ENCODE data around the gene CAMSAP1. TPM values are rescaled to one million over a fixed set of nuclear protein-coding genes. Genes with fewer than 3 reads are reported as not detected.

The CAMSAP1 gene
- total RNA-seq, 1 donor from 2014 or later = 34.8 TPM

- TF ChIP-seq CTCF (IDR thresholded peaks at IDR 0.05; ENCODE audit: insufficient read depth, low read depth, low read length) (no peak), EZH2 (IDR thresholded peaks at IDR 0.05; ENCODE audit: insufficient read depth, low read length) (no peak)
- Histone ChIP-seq H3K4me2 (ENCODE audit: low read length) (no peak overlapping the region), H3K36me3 (ENCODE audit: insufficient read depth, low read length) (no peaks in the 10 kb centered on the region), H3K4me1 (ENCODE audit: insufficient read depth, low read length) (no peaks in the 10 kb centered on the region), H3K27me3 (ENCODE audit: insufficient read depth, low read length) (no peaks in the 10 kb centered on the region), H3K4me3 (ENCODE audit: insufficient read depth, low read depth, low read length) (no peak overlapping the region), H2AFZ (ENCODE audit: low read depth, low read length) (no peak overlapping the region), H3K9ac (ENCODE audit: low read length) (no peak overlapping the region), H3K79me2 (ENCODE audit: insufficient read depth, low read length) (no peaks in the 10 kb centered on the region), H4K20me1 (ENCODE audit: insufficient read depth, low read length) (peaks cover 4% of the 10 kb centered on the region), H3K27ac (ENCODE audit: low read depth, low read length) (no peak overlapping the region), H3K9me3 (ENCODE audit: insufficient read depth, low read depth, low read length) (no peaks in the 10 kb centered on the region)
- H3K36me3 Mint-ChIP-seq (ENCODE audit: low read depth, unreplicated experiment) = no peaks in the 10 kb centered on the region
- DNase-seq (ENCODE audit: low read depth) (no peak), FAIRE-seq (no peak)
- H3K4me1 Mint-ChIP-seq (ENCODE audit: low read depth, unreplicated experiment) = peaks cover 1% of the 10 kb centered on the region
- no peak overlapping the region for H3K4me3 Mint-ChIP-seq (ENCODE audit: unreplicated experiment)
- peaks cover 25% of the 10 kb centered on the region for H3K27me3 Mint-ChIP-seq (ENCODE audit: low read depth, unreplicated experiment)
- peaks cover 2% of the 10 kb centered on the region for H3K9me3 Mint-ChIP-seq (ENCODE audit: unreplicated experiment)
- no peak overlapping the region for H3K27ac Mint-ChIP-seq (ENCODE audit: unreplicated experiment)
Measured at GRCh38 chr9:135796784-135797485, 110.4 kb downstream of the CAMSAP1 start.

DNA sequence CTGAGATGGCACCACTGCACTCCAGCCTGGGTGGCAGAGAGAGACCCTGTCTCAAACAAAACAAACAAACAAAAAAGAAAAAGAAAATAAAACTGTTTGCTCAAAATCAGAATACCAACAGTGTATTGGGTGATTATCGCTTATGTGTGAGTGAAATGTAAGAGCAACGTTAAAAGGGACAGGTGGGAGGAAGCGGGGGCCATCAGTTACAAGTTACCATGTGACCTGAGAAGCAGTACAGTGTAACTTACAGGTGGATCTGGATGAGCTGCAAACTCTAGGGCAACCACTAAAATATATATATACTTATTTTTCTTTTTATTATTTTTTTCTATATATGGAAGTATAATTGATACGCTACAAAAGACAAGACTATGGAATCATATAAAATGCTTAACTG is 112.0 kb downstream of the CAMSAP1 start:
- FAIRE-seq = no peak
- no peak overlapping the region for H3K4me3 Mint-ChIP-seq (ENCODE audit: unreplicated experiment)

More for the DNA sequence above, 112.0 kb downstream of the CAMSAP1 start:
- no peaks in the 10 kb centered on the region for H3K27me3 ChIP-seq (ENCODE audit: insufficient read depth, low read length)
- peaks cover 30% of the 10 kb centered on the region for H3K27me3 Mint-ChIP-seq (ENCODE audit: low read depth, unreplicated experiment)
- no peak overlapping the region for H3K4me3 ChIP-seq (ENCODE audit: insufficient read depth, low read depth, low read length)
- H3K36me3 Mint-ChIP-seq (ENCODE audit: low read depth, unreplicated experiment) = no peaks in the 10 kb centered on the region
- no peaks in the 10 kb centered on the region for H3K36me3 ChIP-seq (ENCODE audit: insufficient read depth, low read length)
- no peaks in the 10 kb centered on the region for H3K4me1 ChIP-seq (ENCODE audit: insufficient read depth, low read length)
- peaks cover 2% of the 10 kb centered on the region for H3K9me3 Mint-ChIP-seq (ENCODE audit: unreplicated experiment)
- H2AFZ ChIP-seq (ENCODE audit: low read depth, low read length) = no peak overlapping the region
- H4K20me1 ChIP-seq (ENCODE audit: insufficient read depth, low read length) = peaks cover 4% of the 10 kb centered on the region
- no peak overlapping the region for H3K9ac ChIP-seq (ENCODE audit: low read length)
- H3K79me2 ChIP-seq (ENCODE audit: insufficient read depth, low read length) = no peaks in the 10 kb centered on the region
- H3K9me3 ChIP-seq (ENCODE audit: insufficient read depth, low read depth, low read length) = no peaks in the 10 kb centered on the region
- DNase-seq (ENCODE audit: low read depth) = no peak
- H3K4me1 Mint-ChIP-seq (ENCODE audit: low read depth, unreplicated experiment) = peaks cover 1% of the 10 kb centered on the region
- no peak overlapping the region for H3K27ac ChIP-seq (ENCODE audit: low read depth, low read length)
- H3K4me2 ChIP-seq (ENCODE audit: low read length) = no peak overlapping the region
- TF ChIP-seq CTCF (IDR thresholded peaks at IDR 0.05; ENCODE audit: insufficient read depth, low read depth, low read length) (no peak), EZH2 (IDR thresholded peaks at IDR 0.05; ENCODE audit: insufficient read depth, low read length) (no peak)
- no peak overlapping the region for H3K27ac Mint-ChIP-seq (ENCODE audit: unreplicated experiment)
